Measurements from ENCODE around the gene KCNH4. TPM values are rescaled to one million over a fixed set of nuclear protein-coding genes. Genes with fewer than 3 reads are reported as not detected.

KCNH4 gene
- total and polyA plus RNA-seq, 9 of the 15 experiments (the other 6 are each of a cell fraction or from before 2014, with no cell fraction given): 0.10 to 1.8 (median 0.50) TPM

GRCh38 chr17:42193969-42194899, 13.3 kb upstream of the KCNH4 start, which contains the start of gene GHDC (continued):
- TF ChIP-seq MED1 (CRISPR knock-in tag; IDR thresholded peaks at IDR 0.05; ENCODE audit: borderline replicate concordance) (no peak), NR4A1 (CRISPR knock-in tag; IDR thresholded peaks at IDR 0.05) (no peak), NR4A1 (tag; IDR thresholded peaks at IDR 0.05) (no peak), POLR2AphosphoS5 (IDR thresholded peaks at IDR 0.05; ENCODE audit: control insufficient read depth, insufficient read depth, low read depth, low read length) (peak; percentile 37; the same call in 1 of the 2 replicates), SNAPC5 (CRISPR knock-in tag; IDR thresholded peaks at IDR 0.05) (no peak), STAT5A (IDR thresholded peaks at IDR 0.05; ENCODE audit: borderline replicate concordance, low read length) (no peak), GABPB1 (CRISPR knock-in tag; IDR thresholded peaks at IDR 0.05) (no peak), PML (IDR thresholded peaks at IDR 0.05; ENCODE audit: low read length) (no peak), ZNF707 (CRISPR knock-in tag; conservative IDR thresholded peaks at IDR 0.05) (no peak), NCOA6 (IDR thresholded peaks at IDR 0.05) (no peak), ZNF695 (CRISPR knock-in tag; IDR thresholded peaks at IDR 0.05) (no peak), HNRNPH1 (optimal IDR thresholded peaks at IDR 0.05; ENCODE audit: low read depth, low read length) (no peak), RNF219 (CRISPR knock-in tag; IDR thresholded peaks at IDR 0.05) (no peak), ATF1 (CRISPR knock-in tag; IDR thresholded peaks at IDR 0.05) (no peak), ATF1 (tag; IDR thresholded peaks at IDR 0.05) (peak; percentile 25; the same call in 1 of the 2 replicates), HSF4 (CRISPR knock-in tag; IDR thresholded peaks at IDR 0.05; ENCODE audit: borderline replicate concordance) (no peak), KDM1A (IDR thresholded peaks at IDR 0.05) (no peak), ZFP1 (CRISPR knock-in tag; IDR thresholded peaks at IDR 0.05) (no peak), HDAC1 (IDR thresholded peaks at IDR 0.05) (peak in 1 of 2 experiments; percentile 73; a peak in 2 of 4 replicates), JUNB (CRISPR knock-in tag; conservative IDR thresholded peaks at IDR 0.05) (no peak)
- TF ChIP-seq, protein P1, sequence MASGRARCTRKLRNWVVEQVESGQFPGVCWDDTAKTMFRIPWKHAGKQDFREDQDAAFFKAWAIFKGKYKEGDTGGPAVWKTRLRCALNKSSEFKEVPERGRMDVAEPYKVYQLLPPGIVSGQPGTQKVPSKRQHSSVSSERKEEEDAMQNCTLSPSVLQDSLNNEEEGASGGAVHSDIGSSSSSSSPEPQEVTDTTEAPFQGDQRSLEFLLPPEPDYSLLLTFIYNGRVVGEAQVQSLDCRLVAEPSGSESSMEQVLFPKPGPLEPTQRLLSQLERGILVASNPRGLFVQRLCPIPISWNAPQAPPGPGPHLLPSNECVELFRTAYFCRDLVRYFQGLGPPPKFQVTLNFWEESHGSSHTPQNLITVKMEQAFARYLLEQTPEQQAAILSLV (tag; IDR thresholded peaks at IDR 0.05): no peak
- TF ChIP-seq, protein P2, sequence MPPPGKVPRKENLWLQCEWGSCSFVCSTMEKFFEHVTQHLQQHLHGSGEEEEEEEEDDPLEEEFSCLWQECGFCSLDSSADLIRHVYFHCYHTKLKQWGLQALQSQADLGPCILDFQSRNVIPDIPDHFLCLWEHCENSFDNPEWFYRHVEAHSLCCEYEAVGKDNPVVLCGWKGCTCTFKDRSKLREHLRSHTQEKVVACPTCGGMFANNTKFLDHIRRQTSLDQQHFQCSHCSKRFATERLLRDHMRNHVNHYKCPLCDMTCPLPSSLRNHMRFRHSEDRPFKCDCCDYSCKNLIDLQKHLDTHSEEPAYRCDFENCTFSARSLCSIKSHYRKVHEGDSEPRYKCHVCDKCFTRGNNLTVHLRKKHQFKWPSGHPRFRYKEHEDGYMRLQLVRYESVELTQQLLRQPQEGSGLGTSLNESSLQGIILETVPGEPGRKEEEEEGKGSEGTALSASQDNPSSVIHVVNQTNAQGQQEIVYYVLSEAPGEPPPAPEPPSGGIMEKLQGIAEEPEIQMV (tag; conservative IDR thresholded peaks at IDR 0.05; ENCODE audit: low read depth): no peak
- TF ChIP-seq, protein P3, sequence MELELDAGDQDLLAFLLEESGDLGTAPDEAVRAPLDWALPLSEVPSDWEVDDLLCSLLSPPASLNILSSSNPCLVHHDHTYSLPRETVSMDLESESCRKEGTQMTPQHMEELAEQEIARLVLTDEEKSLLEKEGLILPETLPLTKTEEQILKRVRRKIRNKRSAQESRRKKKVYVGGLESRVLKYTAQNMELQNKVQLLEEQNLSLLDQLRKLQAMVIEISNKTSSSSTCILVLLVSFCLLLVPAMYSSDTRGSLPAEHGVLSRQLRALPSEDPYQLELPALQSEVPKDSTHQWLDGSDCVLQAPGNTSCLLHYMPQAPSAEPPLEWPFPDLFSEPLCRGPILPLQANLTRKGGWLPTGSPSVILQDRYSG (tag; conservative IDR thresholded peaks at IDR 0.05; ENCODE audit: low read depth): no peak

All from K562 (cell line).